IPS-NIHi11 (cell line): ENCODE results near the gene CDKN1B.
A peak's percentile ranks its signal among the peaks of the same experiment; 100 is the strongest.

Experiments
- DNase-seq: peaks from one replicate; pipeline ENCODE4 v3.0.0; 2012; ENCODE audit warnings: mixed read lengths, low spot score

The CDKN1B gene

GRCh38 chr12:12716793-12717585, at the start of gene CDKN1B:
CDKN1B (plus strand) TSS chr12:12717368; CDS start chr12:12717840, 472 bp downstream.
- DNase-seq, result peak; percentile 92

GRCh38 chr12:12668005-12668404, 49.2 kb upstream of the CDKN1B start:
- no peak for DNase-seq

- DNase-seq, result no peak
Observed at GRCh38 chr12:12669020-12669419, 48.1 kb upstream of the CDKN1B start.

- no peak for DNase-seq
Observed at GRCh38 chr12:12671850-12672660, 45.1 kb upstream of the CDKN1B start.

- DNase-seq, result no peak
Observed at GRCh38 chr12:12673296-12673695, 43.9 kb upstream of the CDKN1B start.

- DNase-seq, result no peak
Observed at GRCh38 chr12:12676605-12677004, 40.6 kb upstream of the CDKN1B start.

- DNase-seq, result no peak
Observed at GRCh38 chr12:12681061-12681765, 36.0 kb upstream of the CDKN1B start.

GRCh38 chr12:12682284-12682683, 34.9 kb upstream of the CDKN1B start:
- no peak for DNase-seq

GRCh38 chr12:12683136-12683697, 34.0 kb upstream of the CDKN1B start:
- DNase-seq, result no peak

- DNase-seq, result no peak
Observed at GRCh38 chr12:12683725-12684124, 33.4 kb upstream of the CDKN1B start.

GRCh38 chr12:12684375-12685106, 32.6 kb upstream of the CDKN1B start:
- peak; percentile 72 for DNase-seq

- DNase-seq, result peak; percentile 25
Observed at GRCh38 chr12:12685305-12685704, 31.9 kb upstream of the CDKN1B start.

GRCh38 chr12:12686472-12686871, 30.7 kb upstream of the CDKN1B start:
- DNase-seq, result no peak

- no peak for DNase-seq
Observed at GRCh38 chr12:12686925-12687324, 30.2 kb upstream of the CDKN1B start.

- DNase-seq, result no peak
Observed at GRCh38 chr12:12689647-12690300, 27.4 kb upstream of the CDKN1B start.

GRCh38 chr12:12691549-12691948, 25.6 kb upstream of the CDKN1B start:
- no peak for DNase-seq

GRCh38 chr12:12693111-12693671, 24.0 kb upstream of the CDKN1B start:
- DNase-seq, result no peak

GRCh38 chr12:12696562-12697383, 20.4 kb upstream of the CDKN1B start:
- DNase-seq, result peak; percentile 85

- no peak for DNase-seq
Observed at GRCh38 chr12:12699345-12699744, 17.8 kb upstream of the CDKN1B start.

GRCh38 chr12:12700254-12700653, 16.9 kb upstream of the CDKN1B start:
- no peak for DNase-seq
